ENCODE data around the gene TCN2.
"Not testable (repeated sequence)": the region's sequence is repeated elsewhere in the genome, so short reads cannot be mapped to it uniquely, and the experiment has no call there.

TCN2 gene

DNA sequence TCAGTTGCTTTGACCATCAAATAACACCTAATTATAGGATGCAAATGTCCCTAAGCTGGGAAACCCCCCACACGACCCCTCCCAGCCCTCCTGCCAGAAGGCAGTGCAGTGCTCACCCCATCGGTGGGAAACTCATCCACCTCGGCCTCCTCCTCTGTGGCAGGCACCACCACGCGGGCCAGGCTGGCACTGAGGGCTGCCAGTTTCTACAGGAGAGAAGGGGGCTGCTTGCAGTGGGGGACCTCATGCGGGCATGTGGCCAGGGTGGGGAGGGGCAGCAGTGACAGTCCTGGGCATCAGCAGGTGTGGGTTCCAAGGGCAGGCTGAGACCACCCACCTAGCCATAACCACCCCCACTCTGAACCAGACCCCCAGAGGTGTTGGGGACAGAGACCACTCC lies 26.1 kb upstream of the TCN2 start:
- DNase-seq = no peak

DNA sequence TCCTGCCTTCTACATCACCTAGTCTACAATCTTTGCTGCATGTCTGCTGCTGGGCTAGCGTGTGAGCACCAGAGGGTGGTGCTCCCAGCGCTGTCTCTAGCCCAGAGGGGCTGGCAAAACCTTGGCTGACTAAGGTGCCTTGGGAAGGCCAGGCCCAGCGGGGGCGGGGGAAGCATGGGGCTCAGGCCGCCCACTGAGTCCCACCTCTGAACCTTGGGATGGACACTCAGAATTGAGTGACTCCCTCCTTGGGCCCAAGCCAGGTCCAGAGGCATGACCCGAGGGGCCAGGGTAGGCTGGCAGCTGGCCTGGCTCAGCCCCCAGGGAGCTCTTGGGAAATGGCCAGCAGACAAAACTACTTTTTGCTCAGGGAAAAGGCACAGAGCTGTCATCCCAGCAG lies 24.9 kb upstream of the TCN2 start:
- no peak for DNase-seq

DNA sequence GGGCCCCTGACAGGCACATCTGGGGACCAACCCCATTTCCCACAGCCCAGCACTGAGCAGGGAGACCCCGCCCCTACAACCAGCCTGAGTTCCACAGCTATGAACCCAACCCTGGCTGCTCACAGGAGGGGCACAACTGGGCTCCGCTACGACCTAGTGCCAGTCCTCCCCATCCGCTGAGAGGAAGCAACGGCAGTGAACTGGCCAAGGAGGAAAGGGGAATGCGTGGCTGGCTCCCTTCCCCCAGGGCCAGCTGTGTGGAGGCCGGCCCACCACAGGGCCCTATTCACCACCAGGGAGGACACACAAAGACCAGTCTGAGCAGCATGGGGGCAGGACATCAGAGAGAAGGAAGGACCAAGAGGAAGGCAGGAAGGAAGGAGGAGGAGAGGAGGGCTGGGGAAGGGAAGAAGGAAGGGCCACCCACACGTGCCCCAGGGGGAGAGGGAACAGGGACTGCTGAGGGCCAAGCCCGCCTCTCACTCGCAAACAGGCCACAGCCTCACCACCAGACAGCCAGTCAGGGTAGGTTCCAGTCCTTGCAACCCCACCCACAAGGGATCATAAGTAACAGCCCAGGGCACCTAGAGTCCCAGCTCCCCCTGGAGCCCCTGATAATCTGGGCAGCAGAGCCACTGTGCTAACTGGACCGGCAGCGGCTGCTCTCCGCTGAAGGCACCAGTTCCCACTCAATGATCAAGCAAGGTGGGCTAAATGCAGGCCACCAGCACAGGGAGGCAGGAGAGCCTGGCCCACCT lies 24.0 kb upstream of the TCN2 start:
- DNase-seq = no peak

DNA sequence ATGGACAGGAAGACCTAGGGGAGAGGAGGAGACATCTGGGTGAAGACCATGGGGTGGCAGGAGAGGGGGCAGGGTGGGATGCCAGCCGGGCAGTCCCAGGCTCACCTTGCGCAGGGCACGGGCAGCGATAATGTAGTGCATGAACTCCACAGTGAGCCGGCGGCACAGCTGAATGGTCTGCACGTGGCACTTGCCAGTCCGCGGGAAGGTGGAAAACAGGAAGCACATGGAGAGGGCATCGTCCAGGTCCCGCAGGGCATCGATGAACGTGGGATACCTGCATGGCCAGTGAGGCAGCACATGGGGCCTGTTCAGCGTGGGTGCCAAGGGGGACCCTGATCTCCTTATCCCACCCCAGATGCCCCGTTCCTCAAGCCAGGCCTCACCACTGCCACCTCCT lies 22.5 kb upstream of the TCN2 start:
- no peak for DNase-seq

DNA sequence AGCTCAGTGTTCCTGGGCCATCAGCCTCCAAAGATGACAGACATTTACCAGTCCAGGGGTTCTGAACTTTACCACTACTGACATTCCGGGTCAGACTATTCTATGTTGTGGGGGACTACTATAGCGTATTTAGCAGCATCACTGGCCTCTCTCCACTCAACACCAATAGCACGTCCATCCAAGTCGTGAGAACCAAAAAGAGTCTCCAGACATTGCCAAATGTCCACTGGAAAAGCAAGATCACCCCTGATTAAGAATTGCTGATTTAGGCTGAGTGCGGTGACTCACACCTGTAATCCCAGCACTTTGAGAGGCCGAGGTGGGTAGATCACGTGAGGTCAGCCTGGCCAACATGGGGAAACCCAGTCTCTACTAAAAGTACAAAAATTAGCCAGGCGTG lies 20.6 kb upstream of the TCN2 start:
- no peak for DNase-seq

DNA sequence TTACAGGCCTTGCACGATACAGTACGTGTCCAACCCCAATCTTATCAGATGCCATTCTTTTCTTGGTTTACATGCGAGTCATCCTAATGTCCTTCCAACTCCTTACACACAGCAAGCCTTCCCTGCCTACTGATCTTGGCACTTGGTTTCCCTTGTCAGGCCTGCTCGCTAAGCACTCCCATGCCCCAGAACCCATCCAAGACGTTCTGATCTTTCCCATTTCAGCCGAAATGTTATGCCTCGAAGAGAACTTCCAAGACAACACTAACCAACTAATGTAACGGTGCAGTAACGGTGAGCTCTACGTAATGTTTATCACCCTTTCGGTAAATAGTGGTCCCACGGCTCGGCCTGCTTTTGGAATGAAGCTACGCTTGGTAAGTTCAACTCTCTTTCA lies 15.8 kb upstream of the TCN2 start:
- no peak for DNase-seq

DNA sequence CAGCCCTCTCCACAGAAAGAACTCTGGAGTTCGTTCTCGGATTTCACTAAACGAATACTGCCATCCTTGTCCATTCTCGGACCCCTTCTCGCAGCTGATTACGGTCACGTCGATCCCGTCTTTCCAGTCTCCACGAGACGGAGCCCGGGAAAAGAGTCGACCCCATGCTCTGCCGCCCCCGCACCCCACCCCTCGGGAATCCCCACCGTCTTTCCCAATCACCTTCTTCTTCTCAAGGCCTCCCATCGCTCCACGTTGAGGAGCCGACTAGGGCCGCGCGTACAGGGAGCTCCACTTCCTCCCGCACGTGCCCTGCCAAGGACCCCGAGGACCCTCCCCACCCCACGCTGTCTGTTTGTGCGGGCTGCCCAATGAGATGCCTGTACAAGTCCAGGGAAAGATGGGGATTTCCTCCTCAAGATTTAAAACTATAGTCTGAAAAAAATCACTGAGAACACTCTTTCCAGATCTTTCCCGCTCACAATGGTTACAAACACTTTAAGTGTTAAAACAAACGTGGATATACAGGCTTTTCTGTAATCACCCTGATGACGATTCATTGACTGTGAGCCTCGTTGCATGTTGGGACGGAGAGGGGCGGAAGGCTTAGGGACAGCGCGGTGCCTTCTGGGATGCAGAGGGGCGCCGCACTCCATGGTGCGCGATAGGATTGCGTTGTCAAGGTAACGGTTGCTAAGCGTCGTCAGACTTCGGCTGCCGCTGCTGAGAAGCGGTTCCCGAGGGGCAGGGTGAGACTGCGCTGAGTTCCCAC lies 15.2 kb upstream of the TCN2 start, which contains the start of gene PES1:
TSS of gene PES1 (minus strand) at position 323 of the 772 bp plus-strand sequence. CDS start at position 246, 77 bp downstream.
- peak; percentile 99 for DNase-seq

DNA sequence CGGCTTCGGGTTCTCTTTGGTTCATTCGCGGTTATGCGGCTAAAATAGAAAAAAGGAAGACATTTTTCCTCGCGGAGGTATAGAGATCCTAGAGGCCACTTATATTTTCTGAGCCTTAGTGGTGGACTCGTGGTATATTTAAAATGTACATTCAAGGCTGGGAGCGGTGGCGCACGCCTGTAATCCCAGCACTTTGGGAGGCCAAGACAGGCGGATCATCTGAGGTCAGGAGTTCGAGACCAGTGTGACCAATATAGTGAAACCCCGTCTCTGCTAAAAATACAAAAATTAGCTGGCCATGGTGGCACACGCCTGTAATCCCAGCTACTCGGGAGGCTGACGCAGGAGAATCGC lies 14.6 kb upstream of the TCN2 start:
- DNase-seq = not testable (repeated sequence)

DNA sequence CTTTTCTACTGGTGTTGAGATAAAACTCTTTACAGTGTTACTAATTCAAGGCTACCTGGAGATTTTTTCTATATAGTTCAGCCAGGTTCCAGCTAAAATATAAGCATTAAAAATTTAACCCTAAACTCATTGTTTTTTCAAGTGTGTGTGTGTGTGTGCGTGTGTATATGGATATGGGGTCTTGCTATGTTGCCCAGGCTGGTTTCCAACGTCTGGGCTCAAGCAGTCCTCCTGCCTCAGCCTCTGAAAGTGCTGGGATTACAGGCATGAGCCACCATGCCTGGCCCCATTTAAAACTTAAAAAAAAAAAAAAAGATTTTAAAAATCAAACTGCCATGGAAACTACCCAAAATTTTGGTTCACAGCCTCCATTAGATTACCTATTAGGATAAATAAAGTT lies 10.8 kb upstream of the TCN2 start:
- no peak for DNase-seq

DNA sequence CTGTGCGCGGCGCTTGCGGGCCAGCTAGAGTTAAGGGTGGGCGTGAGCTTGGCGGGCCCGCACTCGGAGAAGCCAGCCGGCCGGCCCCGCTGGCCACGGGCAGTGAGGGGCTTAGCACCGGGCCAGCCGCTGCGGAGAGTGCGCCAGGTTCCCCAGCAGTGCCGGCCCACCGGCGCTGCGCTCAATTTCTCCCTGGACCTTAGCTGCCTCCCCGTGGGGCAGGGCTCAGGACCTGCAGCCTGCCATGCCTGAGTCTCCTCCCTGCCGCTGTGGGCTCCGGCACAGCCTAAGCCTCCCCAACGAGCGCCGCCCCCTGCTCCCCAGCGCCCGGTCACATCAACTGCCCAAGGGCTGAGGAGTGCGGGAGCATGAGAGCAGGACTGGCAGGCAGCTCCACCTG lies 10.1 kb upstream of the TCN2 start:
- no peak for DNase-seq

DNA sequence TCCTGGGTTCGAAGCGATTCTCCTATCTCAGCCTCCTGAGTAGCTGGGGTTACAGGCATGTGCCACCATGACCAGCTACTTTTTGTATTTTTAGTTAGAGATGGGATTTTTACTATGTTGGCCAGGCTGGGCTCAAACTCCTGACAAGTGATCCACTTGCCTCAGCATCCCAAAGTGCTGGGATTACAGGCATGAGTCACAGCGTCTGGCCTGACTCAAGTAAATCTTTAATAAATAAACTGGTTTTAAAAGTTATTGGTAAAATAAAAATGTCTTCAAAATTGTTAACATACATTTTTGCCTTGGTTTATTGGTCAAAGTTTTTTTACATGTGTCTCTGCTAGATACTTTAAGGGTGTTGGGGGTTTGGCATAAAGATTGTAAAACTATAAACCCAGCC lies 8.0 kb upstream of the TCN2 start:
- DNase-seq = no peak

DNA sequence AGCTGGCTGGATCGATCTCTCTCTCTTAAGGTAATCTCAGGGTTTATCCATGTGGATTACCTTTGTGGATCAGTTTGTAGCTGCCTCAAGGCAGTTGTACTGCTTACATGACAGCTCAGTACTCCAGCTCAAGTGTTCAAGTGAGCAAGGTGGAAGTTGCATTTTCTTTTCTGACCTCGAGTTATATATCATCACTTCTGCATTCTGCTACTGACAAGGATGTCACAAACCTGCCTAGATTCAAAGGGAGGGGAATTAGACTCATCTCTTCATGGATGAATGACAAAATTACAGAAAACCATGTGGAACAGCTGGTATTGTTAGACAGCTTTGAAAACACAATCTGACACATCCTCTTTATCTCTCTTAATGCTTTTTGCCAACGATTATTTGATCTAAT lies 6.1 kb upstream of the TCN2 start:
- no peak for DNase-seq

DNA sequence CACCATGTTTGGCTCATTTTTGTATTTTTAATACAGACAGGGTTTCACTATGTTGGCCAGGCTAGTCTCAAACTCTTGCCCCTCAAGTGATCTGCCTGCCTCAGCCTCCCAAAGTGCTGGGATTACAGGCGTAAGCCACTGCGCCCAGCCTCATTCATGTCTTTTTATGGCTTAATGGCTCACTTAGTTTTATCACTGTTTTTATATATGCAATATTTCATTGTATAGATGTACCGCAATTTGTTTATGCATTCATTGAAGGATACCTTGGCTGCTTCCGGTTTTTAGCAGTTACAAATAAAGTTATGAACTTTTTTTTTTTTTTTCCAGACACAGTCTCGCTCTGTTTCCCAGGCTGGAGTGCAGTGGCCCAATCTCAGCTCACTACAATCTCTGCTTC lies 5.5 kb upstream of the TCN2 start:
- DNase-seq = no peak

DNA sequence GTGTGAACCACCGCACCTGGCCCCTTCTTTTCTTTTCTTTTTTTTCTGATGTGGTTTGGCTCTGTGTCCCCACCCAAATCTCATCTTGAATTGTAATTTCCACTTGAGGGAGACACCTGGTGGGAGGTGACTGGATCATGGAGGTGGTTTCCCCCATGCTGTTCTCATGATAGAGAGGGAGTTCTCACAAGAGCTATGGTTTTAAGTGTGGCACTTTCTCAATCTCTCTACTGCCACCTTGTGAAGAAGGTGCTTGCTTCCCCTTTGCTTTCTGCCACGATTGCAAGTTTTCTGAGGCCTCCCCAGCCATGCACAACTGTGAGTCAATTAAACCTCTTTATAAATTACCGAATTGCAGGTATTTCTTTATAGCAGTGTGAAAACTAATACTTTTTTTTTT lies 4.9 kb upstream of the TCN2 start:
- peak; percentile 32 for DNase-seq

DNA sequence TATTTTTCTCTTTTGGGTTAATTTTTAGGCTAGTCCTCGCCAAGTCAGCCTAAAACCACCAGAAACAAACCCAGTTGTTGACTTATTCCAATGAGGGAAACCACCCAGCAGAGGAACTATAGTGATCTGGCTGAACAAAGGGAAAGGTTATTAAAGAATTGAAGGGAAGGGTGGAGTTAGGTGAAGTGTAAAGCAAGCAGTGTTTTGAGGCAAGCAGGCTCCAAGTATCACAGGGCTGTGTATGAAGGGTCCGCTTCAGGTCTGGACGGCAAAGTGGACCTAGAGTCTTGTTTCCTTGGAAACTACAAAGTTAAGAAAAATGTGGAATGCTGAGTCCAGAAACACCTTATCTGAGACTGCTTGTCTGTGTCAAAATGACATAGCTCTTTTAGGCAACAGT lies 3.2 kb upstream of the TCN2 start:
- no peak for DNase-seq

DNA sequence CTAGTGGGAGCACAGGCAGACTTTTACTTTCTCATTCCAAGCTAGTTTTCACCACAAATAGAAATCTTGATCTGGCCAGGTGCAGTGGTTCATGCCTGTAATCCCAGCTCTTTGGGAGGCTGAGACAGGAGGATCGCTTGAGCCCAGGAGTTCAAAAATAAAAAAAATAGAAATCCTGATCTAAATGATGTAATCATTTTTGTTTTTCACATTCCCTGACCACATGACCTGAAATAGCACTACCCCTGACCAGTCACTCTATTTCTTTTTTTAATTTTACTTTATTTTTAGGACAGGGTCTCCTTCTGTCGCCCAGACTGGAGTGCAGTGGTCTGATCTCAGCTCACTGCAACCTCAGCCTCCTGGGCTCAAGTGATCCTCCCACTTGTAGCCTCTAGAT lies 2.3 kb upstream of the TCN2 start:
- no peak for DNase-seq

DNA sequence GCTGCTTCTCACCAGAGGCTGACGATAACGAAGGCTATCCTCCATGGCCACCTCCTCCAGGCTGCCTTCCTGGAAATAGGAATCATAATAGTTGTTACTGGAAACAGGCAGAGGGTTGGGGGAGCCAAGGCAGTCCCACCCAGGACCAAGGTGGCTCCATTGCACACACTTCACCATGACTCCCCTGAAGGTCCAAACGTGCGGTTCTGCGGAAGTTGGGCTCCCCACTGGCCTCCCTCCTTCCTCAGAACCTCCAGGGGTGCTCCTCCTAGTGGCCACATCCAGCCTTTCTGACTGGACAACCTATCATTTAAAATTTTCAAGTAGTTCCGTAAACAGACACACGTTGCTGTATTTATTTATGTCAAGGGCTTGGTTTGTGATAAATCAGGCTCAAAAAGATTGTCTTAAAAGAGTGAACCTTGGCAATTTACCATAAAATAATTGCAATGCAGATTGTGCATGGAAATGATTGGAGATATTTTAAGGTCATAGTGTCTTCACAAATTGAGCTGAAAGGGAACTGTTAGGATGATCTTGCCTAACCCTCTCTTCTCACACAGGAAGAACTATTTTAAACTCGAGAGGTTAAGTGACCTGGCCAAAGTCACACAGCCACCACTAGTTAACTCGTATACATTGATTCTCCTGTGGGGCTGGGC lies 1.4 kb upstream of the TCN2 start:
- peak; percentile 17 for DNase-seq

DNA sequence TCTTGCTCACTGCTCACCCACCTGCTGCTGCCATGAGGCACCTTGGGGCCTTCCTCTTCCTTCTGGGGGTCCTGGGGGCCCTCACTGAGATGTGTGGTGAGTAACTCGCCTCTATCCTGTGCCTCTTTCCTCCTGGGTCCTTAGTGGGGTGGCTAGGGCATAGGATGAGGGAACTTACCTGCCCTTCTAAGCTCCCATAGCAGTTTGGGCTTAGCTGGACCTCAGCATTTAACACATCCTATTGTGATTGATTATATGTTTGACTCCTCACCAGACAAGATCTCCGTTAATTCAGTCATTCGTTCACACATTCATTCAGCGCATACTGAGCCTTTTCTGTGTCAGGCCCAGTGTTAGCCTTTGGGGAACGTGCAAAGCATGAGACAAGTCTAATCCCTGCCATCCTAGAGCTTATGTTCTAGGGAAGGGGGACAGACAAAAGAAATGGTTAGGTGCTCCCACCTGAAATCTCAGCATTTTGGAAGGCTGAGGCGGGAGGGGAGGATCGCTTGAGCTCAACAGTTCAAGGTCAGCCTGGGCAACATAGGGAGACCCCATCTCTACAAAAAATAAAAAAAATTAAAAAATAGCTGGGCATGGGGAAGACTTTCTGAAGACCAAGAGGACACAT lies 441 bp downstream of the TCN2 start:
- DNase-seq = no peak

DNA sequence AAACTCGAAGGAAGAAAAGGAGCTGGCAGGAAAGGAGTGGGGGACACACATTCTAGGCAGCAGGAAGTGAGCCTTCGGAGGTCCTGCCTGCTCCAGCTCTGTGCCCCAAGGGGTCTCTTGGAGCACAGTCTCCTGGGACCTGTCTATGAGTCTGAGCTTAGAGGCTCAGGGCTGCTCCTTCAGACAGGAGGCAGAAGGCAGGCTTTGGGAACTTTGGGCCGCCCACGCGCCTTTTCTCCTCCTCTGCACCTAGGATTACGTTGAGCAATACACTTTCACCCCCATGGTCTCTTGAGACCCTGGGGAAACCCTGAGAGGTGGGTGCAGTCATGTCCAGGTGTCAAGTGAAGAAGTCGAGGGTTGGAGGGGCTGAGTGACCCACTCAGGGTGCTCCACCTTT lies 965 bp downstream of the TCN2 start:
- no peak for DNase-seq

DNA sequence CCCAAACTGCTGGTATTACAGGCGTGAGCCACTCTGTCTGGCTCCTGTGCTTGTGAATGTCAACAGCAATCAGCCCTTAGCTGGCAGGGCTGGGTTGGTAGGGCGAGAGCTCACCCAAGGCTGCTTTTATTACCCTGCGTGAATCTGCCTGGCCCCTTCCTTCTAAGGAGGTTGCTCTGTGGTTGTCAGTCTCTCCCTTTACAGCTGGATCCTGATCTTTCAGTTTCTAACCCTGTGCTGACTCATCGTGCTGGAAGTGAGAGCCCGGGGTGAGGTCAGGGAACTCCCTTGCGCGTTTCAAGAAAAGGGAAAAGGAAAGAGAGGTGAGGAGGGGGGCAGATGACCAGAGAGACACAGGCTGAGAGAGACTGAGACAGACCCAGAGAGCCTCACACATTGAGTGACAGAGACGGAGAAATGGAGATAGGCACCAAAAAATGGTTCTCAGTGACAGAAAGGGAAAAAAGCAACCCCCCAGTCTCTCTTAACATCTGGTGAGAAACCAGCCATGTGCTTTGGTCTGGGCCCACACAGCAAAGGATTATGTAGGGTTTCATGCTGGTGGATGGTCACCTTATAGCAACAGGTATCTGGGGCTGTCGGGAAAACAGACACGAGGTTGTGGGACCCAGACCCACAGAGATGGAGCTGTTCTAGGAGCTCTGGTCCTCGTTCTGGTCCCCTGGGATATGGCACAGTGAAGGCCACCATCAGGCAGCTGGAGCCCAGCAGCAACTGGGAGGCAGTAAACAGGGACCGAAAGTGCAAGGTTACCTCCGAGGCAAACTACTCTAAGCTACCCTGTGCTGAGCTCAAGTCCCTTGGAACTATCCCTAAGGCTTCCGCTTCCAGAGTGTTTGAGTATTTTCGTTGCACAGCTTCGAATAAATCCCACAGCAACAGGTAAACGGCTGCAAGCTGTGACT lies 2.5 kb downstream of the TCN2 start:
- DNase-seq = no peak

DNA sequence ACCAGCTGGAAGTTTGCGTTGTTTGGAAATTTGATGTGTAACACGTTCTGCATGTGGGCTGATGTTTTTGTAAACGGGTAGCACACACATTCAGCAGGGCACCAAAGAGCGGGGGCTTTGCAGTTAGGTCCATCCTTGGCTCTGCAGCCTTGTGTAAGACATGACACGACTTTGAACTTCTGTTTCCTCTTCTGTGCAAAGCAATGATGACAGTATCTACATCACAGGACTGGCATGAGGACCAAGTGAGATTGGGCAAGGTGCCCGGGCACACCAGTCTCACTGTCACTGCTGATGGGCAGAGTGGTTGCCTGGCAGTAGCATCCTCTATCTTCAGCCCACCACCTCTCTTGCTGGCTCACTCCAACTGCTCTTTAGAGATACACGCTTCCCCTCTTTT lies 3.3 kb downstream of the TCN2 start:
- no peak for DNase-seq

DNA sequence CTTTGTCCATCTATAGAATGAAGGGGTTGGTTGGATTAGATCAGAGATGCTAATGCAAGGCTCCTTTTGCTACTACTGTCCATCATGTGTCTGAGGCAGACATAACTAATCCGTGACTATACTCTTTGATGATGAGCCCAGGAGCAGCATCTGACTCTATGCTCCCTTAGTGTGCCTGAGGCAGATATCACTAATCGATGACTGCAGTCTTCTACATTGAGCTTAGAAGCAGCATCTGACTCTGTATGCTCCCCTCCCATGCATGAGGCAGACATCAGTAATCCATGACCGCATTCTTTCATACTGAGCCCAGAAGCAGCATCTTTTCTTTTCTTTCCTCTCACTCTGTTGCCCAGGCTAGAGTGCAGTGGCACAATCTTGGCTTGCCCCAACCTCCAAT lies 4.2 kb downstream of the TCN2 start:
- DNase-seq = no peak

DNA sequence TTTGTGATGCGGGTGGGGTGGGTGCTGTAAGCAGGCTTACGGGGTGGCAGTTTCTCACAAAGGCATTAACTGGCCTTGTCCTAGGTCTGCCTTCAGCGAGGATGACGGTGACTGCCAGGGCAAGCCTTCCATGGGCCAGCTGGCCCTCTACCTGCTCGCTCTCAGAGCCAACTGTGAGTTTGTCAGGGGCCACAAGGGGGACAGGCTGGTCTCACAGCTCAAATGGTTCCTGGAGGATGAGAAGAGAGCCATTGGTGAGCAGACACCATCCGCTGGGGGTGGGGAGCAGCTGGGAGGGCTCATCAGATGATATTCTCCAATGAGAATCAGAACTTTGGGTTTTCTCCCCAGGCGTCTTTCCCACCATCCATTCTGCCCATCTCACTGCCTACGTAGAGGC lies 5.8 kb downstream of the TCN2 start:
- DNase-seq = no peak

Data from NCI-H1436 (cell line).